HG03432 (cell line): ENCODE data around the gene MRPL36.
"Not testable (repeated sequence)": the region's sequence is repeated elsewhere in the genome, so short reads cannot be mapped to it uniquely, and the experiment has no call there.

Experiments used
- ATAC-seq: cut with Tn5 transposase; IDR thresholded peaks from one replicate; pipeline ENCODE4 v1.9.1; 2021; ENCODE audit warnings: mild to moderate bottlenecking, moderate library complexity; ENCODE audit not compliant: unreplicated experiment

Gene MRPL36

DNA sequence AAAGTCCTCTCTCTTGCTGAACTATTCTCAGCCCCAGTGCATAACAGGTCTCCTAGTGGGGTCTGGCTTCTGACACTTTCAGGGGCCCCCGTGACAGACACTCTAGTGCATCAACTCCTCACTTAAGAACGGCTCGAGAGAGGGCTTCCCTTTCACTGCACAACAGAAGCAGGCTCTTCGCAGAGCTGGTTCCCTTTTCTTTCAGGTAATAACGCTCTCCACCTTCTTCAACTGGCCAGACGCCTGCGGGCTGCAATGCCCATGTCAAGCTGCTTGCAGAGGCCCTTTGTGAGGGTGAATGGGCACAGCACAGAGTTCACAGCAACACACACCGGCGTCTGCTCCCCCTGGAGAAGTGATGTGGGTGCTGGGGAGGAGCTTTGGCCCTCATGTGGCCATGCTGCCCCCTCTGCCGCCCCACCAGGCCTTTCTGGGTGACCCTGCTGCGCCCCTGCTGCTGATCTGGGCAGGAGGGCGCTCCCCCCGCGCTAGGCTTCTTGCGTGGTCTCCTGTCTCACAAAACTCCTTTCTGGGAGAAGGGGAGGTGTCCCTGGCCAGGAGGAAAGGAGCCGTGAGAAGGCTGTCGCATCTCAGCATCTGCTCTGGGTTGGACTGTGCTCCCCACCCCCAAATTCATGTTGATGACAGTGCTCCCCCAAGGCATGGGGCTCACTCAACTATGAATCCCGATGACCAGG is 2.4 kb downstream of the MRPL36 start:
- no peak for ATAC-seq

- no peak for ATAC-seq
Observed at GRCh38 chr5:1796371-1797102, 3.1 kb downstream of the MRPL36 start.

DNA sequence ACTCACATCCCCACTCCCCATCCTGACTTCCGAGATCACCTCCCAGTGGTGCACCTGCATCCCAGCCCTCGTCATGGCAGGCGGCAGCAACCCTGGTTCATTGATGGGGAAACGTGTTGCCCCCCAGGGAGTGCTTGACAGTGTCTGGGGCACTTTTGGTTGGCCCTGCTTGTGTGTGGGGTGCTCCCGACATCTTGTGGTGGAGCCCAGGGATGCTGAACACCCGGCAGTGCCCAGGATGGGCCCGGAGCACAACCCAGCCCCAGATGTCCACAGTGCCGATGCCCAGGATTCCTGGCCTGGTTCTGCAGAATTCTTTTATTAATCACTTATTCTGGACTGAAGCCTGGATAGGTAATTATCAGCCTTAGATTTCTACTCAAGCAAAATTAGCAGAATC is 3.7 kb downstream of the MRPL36 start:
- no peak for ATAC-seq

- no peak for ATAC-seq
Observed at GRCh38 chr5:1795506-1795905, 4.1 kb downstream of the MRPL36 start.

DNA sequence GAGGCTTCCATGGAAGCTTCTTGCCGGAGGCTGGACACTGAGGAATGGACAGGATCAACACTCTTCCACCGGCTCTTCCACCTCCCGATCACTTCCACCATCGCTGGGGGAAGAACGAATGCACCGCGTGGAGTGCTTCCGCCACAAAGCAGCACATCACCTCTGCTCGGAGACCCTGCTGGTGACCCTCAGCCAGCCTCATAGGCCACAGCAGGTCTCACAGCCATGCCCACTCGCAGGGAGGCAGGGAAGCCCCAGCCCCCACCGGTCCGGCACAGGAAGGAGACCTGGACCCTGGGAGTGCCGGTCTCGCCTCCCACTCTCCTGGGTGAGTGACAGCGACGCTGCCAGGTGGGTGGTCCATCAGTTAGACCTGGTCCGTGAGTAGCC is 4.7 kb downstream of the MRPL36 start:
- ATAC-seq, result no peak

GRCh38 chr5:1793966-1794900 is 5.4 kb downstream of the MRPL36 start:
- ATAC-seq, result no peak

DNA sequence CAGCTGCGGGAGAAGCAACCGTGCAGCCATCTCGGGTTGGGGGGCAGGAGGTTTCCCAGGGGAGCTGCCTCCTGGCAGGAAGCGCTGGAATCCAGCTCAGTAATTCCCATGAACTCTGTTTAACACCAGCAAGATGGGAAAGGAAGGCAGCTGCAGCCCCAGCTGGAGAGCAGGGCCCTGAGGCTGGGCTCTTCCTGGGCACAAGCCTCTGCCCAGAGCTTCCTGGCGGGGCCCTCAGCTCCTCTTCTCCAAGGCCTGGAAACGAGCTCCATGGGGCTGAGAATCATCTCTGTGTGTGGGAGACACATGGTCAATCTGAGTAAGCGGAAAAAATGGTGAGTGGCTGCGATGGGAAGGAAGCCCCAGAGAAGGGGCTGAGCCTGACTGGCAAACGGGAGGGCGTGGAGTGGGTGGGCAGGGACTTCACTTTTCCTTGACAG is 6.3 kb downstream of the MRPL36 start:
- ATAC-seq, result no peak

- peak; percentile 95 for ATAC-seq
Observed at GRCh38 chr5:1792842-1793266, 6.8 kb downstream of the MRPL36 start.

- ATAC-seq, result no peak
Observed at GRCh38 chr5:1791176-1791575, 8.5 kb downstream of the MRPL36 start.

- no peak for ATAC-seq
Observed at GRCh38 chr5:1789834-1790471, 9.7 kb downstream of the MRPL36 start.

DNA sequence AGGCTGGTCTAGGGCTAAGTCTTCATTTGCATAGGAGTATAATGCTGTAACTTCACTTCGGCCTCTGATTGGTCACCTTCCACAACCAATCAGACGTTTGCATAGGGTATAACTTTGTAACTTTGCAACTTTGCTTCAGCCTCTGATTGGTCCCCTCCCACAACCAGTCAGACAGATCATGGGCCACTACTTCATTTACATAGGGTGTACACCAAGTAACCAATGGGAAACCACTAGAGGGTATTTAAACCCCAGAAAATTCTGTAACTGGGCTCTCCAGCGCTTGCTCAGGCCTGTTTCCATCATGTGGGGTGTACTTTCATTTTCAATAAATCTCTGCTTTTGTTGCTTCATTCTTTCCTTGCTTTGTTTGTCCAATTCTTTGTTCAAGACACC is 10.2 kb downstream of the MRPL36 start:
- not testable (repeated sequence) for ATAC-seq

- ATAC-seq, result no peak
Observed at GRCh38 chr5:1788828-1789227, 10.8 kb downstream of the MRPL36 start.

GRCh38 chr5:1788200-1788599 is 11.4 kb downstream of the MRPL36 start:
- no peak for ATAC-seq

DNA sequence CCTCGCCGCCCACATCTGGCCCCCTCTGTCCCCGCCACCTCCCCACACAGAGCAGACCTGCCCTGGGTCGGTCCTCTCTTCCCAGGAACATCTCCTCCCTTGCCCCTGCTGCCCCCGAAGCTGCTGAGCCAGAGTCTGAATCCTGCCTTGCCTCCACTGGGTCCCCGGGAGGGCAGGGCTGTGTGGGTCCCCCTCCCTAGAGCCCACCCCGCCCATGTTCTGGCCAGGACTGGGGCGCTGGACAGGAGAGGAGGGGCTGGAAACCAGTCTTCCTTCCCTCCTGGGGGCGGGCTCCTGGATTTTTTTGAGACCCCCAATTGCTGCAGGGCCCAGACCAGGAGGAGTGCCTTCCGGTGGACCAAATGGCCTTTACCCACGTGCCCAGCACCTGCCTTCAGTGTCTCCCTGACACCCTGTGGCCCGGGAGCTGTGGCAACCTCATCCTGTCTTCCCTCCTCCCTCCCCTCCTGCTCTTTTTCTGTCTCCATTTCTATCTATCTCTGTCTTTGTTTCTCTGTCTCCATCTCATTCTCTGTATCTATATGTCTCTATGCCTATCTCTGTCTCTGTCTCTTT is 12.1 kb downstream of the MRPL36 start:
- no peak for ATAC-seq

GRCh38 chr5:1786621-1787471 is 12.8 kb downstream of the MRPL36 start:
- ATAC-seq, result no peak

DNA sequence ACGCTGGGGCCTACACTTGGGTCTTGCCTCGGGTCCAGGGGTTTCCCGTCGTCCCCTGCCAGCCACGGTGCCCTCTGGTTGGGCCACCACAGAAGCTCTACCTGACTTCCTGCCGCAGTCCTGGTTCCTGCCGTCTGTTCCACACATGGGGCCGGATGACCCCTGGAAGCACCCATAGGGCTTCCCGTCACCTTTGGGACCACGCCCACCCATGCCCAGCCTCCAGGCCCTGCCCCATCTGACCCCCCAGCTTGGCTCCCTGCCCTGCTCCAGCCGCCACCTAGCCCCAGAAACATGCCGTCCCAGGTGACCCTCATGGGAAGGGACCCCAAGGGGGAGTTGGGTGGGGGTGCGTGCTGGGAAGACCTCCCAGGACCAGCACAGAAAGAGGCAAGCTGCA is 13.7 kb downstream of the MRPL36 start:
- no peak for ATAC-seq

- no peak for ATAC-seq
Observed at GRCh38 chr5:1785062-1785461, 14.6 kb downstream of the MRPL36 start.

DNA sequence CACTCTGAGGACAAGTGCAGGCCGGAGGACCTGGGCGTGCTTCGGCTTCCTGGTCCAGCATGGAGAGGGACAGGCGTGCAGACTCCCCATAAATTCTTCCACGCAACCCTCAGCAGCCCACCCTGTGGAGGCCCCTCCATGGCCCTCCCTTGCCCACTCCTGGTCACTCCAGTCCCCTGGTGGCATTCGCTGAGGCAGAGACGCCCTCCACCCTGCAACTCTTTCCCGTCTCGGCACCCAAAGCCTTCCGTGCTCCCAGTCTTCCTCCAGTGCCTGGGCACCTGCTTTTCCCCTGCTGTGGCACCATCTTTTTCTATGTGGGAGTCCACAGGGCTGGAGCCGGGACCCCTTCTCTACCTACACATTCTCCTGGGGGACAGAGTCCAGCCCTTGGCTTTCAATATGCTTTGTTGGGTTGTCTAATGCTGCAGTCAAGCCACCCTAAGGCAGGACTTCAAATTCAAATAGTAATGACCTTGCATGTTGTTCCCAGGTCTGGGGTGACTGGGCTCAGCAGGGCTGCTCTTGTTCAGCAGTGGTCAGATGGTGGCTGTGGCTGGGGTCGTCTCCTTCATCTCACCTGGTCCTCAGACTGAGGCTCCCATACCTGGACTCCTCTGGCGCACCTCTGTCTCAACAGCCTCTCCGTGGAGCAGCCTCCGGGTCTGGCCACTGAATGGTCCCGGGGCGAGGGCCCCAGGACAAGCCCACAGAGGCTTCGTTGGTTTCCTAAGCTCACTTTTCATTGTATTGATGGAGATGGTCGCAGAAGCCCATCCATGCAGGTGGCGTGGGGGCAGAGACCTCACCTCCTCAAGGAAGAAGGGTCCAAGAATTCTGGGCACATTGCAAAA is 15.2 kb downstream of the MRPL36 start:
- no peak for ATAC-seq

DNA sequence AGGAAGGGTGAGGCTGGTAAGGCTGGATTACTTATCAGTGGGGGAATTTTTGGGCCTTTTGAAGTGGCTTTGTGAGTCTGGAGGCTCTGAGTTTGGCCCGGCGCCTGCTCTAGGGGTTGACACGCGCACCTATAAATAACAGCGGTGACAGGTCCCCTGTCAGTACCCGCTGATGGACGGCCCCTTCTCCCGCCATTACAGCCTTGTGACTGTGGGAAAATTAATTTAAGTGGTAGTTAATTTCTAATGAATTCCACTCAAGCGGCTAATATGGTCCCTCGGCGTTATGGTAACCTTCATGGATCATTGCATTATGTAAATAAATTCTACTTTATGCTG is 16.5 kb downstream of the MRPL36 start:
- ATAC-seq, result peak; percentile 86
